GM21381 (cell line): ENCODE results near the gene NEUROG2.
"Not testable (repeated sequence)": the region's sequence is repeated elsewhere in the genome, so short reads cannot be mapped to it uniquely, and the experiment has no call there.

Experiments used
- ATAC-seq: cut with Tn5 transposase; IDR thresholded peaks from one replicate; pipeline ENCODE4 v1.9.1; 2021; ENCODE audit warnings: mild to moderate bottlenecking, moderate library complexity; ENCODE audit not compliant: unreplicated experiment

The NEUROG2 gene

DNA sequence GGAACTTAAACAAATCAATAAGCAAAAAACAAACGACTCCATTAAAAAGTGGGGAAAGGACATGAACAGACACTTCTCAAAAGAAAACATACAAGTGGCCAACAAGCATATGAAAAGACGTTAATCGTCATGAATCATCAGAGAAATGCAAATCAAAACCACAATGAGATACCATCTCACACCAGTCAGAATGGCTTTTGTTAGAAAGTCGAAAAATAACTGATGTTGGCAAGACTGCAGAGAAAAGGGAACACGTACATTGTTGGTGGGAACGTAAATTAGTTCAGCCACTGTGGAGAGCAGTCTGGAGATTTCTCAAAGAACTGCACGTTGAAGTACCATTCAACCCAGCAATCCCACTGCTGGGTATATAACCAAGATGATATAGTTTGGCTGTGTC, 23.7 kb downstream of the NEUROG2 start:
- no peak for ATAC-seq

DNA sequence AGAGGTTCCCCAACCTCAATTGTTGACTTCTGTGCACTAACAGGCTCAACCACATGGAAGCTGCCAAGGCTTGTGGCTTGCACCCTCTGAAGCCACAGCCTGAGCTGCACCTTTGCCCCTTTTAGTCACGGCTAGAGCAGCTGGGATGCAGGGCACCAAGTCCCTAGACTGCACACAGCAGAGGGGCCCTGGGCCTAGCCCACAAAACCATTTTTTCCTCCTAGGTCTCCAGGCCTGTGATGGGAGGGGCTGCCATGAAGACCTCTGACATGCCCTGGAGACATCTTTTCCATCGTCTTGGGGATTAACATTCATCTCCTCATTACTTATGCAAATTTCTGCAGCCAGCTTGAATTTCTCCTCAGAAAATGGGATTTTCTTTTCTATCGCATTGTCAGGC, 25.2 kb downstream of the NEUROG2 start:
- not testable (repeated sequence) for ATAC-seq

DNA sequence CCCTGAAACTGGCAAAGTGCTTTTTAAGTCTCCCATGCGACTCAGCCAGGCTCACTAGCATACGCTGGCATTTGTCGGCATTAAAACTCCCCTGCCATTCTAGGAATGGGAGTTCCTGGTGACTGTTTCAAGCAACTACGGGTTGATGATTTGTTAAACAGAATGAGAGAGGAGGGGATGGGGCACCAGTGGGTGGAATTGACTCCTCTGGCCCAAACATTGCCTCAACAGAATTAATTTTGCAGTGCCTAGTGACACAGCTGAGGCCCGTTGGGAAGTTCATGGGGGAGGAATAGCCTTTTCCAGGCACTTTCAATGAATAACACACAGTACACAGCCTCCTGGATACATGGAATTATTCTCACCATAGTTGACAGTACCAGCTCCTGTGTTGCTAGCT, 30.1 kb downstream of the NEUROG2 start:
- ATAC-seq: no peak

DNA sequence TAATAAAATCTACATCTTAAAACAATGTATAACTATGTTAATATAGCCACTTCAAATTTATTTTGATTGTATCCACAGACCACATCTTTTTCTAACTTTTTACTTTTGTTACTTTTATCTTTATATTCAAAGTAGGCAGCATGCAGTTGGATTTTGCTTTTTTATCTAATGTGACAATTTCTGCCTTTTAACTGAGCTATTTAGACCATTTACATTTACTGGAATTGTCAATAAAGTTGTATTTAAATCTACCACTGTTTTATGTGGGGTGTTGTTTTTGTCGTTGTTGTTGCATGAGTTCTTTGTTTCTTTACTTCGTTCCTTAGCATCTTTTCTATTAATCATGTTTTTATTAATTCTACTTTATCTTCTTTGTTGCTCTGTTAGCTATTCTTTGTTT, 42.0 kb downstream of the NEUROG2 start:
- no peak for ATAC-seq

DNA sequence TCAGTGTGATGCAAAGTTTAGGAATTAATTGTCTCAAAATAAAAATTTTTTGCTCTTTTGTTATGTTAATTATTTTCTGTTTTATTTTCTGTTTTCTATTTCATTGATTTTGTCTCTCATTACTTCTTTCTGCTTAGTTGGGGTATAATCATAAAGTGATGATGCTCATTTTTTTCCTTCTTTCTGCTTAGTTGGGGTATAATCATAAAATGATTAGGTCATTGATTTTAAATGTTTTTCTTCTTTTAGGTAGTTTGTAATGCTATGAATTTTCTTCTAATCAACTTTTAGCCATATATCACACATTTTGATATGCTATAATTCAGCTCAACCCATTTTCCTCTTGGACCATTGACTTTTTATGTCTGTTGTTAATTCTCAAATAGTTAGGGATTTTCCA, 43.7 kb downstream of the NEUROG2 start:
- no peak for ATAC-seq
